Smooth muscle cell (in vitro differentiated cells): Measurements from ENCODE around the gene SH3GLB1. TPM values are rescaled to one million over a fixed set of nuclear protein-coding genes. Genes with fewer than 3 reads are reported as not detected.
A peak's percentile ranks its signal among the peaks of the same experiment; 100 is the strongest.

ENCODE experiments used
- DNase-seq: peaks from one replicate; lab custom pipeline; 2025; ENCODE audit not compliant: unreplicated experiment; lab: John Stamatoyannopoulos, UW
- H2AFZ ChIP-seq: fragments of 200-600 bp; sonication (generic); 2 replicates; pipeline ENCODE4 v1.6.0; 2016; ENCODE audit warnings: antibody characterized with exemption, low read depth, mild to moderate bottlenecking
- H3F3A ChIP-seq: fragments of 200-600 bp; sonication (generic); 2 replicates; pipeline ENCODE4 v1.6.0; 2017; ENCODE audit warnings: antibody characterized with exemption, low read depth
- H3K27ac ChIP-seq: fragments of 200-600 bp; sonication (generic); 2 replicates; pipeline ENCODE4 v1.5.1; 2016; ENCODE audit warnings: low read depth, mild to moderate bottlenecking
- H3K27me3 ChIP-seq: fragments of 200-600 bp; sonication (generic); 2 replicates; pipeline ENCODE4 v1.6.1; 2016; ENCODE audit warnings: low read depth, mild to moderate bottlenecking
- H3K36me3 ChIP-seq: fragments of 200-600 bp; sonication (generic); 2 replicates; pipeline ENCODE4 v1.5.1; 2016; ENCODE audit warnings: low read depth
- H3K4me1 ChIP-seq: fragments of 200-600 bp; sonication (generic); 2 replicates; pipeline ENCODE4 v1.5.1; 2016; ENCODE audit warnings: low read depth
- H3K4me2 ChIP-seq: fragments of 200-600 bp; sonication (generic); 2 replicates; pipeline ENCODE4 v1.6.0; 2016; ENCODE audit warnings: mild to moderate bottlenecking
- H3K4me3 ChIP-seq: fragments of 200-600 bp; sonication (generic); 2 replicates; pipeline ENCODE4 v1.5.1; 2016; ENCODE audit warnings: mild to moderate bottlenecking
- H3K79me2 ChIP-seq: fragments of 200-600 bp; sonication (generic); 2 replicates; pipeline ENCODE4 v1.6.0; 2016; ENCODE audit warnings: low read depth, mild to moderate bottlenecking
- H3K9ac ChIP-seq: fragments of 200-600 bp; sonication (generic); 2 replicates; pipeline ENCODE4 v1.6.0; 2016; ENCODE audit warnings: low read depth
- H3K9me3 ChIP-seq: fragments of 200-600 bp; sonication (generic); replicated peaks from 2 replicates; pipeline ENCODE4 v1.5.1; 2016; ENCODE audit warnings: low read depth
- H4K20me1 ChIP-seq: fragments of 200-600 bp; sonication (generic); 2 replicates; pipeline ENCODE4 v1.6.0; 2016; ENCODE audit warnings: low read depth
- WGBS: methylation state at CpG from one replicate; pipeline ENCODE4 v1.1.7; 2016; ENCODE audit warnings: low lambda C conversion rate; 5-methylcytosine and 5-hydroxymethylcytosine counted together
- polyA plus RNA-seq: library from polyadenylated mRNA; unstranded; fragments of >200 nt; fragmentation: Nextera tagmentation; extraction: Ambion mirVana; gene quantifications from 2 replicates; pipeline ENCODE4 v1.2.1, GENCODE V29; 2016
- total RNA-seq: library from RNA; depleted of rRNA; stranded (reverse); fragments of >200 nt; gene quantifications from 2 replicates; pipeline ENCODE4 v1.2.3, GENCODE V29; 2014
- TF ChIP-seq, protein P1 (sequence below): fragments of 200-600 bp; sonication (generic); IDR thresholded peaks from 2 replicates; pipeline ENCODE4 v1.5.1; 2017; ENCODE audit warnings: borderline replicate concordance, mild to moderate bottlenecking, antibody characterized with exemption; ENCODE audit not compliant: insufficient read depth, poor library complexity, severe bottlenecking

The SH3GLB1 gene
- total and polyA plus RNA-seq, 2 experiments from 2014 or later = 69.0 to 86.8 TPM

DNA sequence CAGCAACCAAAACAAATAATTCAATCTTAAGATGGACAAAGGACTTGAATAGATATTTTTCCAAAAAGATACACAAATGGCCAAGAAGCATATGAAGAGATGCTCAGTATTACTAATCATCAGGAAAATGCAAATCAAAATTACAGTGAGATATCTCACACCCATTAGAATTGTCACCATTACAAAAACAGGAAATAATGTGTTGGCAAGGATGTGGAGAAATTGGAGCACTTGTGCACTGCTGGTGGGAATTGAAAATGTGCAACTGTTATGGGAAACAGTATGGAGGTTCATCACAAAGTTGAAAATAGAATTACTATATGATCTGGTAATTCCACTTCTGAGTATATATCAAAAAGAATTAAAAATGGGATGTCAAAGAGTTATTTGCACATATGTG, 83.2 kb downstream of the SH3GLB1 start:
- Histone ChIP-seq H3K27ac (peak overlapping the region; percentile 81), H2AFZ (no peak overlapping the region), H3K9me3 (no peaks in the 10 kb centered on the region), H3K27me3 (no peaks in the 10 kb centered on the region), H3K36me3 (no peaks in the 10 kb centered on the region), H3F3A (peaks cover 13% of the 10 kb centered on the region), H3K79me2 (no peaks in the 10 kb centered on the region), H3K9ac (no peak overlapping the region), H4K20me1 (no peaks in the 10 kb centered on the region), H3K4me3 (no peak overlapping the region), H3K4me1 (peaks cover 9% of the 10 kb centered on the region), H3K4me2 (no peak overlapping the region)
- DNase-seq = no peak
- TF ChIP-seq, protein P1, sequence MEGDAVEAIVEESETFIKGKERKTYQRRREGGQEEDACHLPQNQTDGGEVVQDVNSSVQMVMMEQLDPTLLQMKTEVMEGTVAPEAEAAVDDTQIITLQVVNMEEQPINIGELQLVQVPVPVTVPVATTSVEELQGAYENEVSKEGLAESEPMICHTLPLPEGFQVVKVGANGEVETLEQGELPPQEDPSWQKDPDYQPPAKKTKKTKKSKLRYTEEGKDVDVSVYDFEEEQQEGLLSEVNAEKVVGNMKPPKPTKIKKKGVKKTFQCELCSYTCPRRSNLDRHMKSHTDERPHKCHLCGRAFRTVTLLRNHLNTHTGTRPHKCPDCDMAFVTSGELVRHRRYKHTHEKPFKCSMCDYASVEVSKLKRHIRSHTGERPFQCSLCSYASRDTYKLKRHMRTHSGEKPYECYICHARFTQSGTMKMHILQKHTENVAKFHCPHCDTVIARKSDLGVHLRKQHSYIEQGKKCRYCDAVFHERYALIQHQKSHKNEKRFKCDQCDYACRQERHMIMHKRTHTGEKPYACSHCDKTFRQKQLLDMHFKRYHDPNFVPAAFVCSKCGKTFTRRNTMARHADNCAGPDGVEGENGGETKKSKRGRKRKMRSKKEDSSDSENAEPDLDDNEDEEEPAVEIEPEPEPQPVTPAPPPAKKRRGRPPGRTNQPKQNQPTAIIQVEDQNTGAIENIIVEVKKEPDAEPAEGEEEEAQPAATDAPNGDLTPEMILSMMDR = no peak

GRCh38 chr1:86788300-86789206, 84.2 kb downstream of the SH3GLB1 start:
- H3K4me3 ChIP-seq = no peak overlapping the region
- peak overlapping the region; percentile 2 for H3K9ac ChIP-seq
- TF ChIP-seq, protein P1 = no peak
- WGBS = 27% methylated on average over 6 of the region's 6 CpGs
- no peaks in the 10 kb centered on the region for H4K20me1 ChIP-seq
- DNase-seq = no peak
- H2AFZ ChIP-seq = no peak overlapping the region
- H3F3A ChIP-seq = peaks cover 17% of the 10 kb centered on the region
- H3K9me3 ChIP-seq = no peaks in the 10 kb centered on the region
- no peaks in the 10 kb centered on the region for H3K36me3 ChIP-seq
- H3K79me2 ChIP-seq = no peaks in the 10 kb centered on the region
- H3K4me2 ChIP-seq = peak overlapping the region; percentile 66
- peaks cover 18% of the 10 kb centered on the region for H3K4me1 ChIP-seq
- H3K27ac ChIP-seq = peak overlapping the region; percentile 81
- no peaks in the 10 kb centered on the region for H3K27me3 ChIP-seq

- Histone ChIP-seq H3K27ac (no peak overlapping the region), H3K27me3 (no peaks in the 10 kb centered on the region), H3K79me2 (no peaks in the 10 kb centered on the region), H3K36me3 (no peaks in the 10 kb centered on the region), H3K4me1 (peaks cover 15% of the 10 kb centered on the region), H3K4me3 (no peak overlapping the region), H2AFZ (peak overlapping the region; percentile 3), H4K20me1 (no peaks in the 10 kb centered on the region), H3K4me2 (no peak overlapping the region), H3F3A (peaks cover 24% of the 10 kb centered on the region), H3K9me3 (no peaks in the 10 kb centered on the region), H3K9ac (no peak overlapping the region)
- TF ChIP-seq, protein P1 = no peak
- DNase-seq = no peak
These were observed 90.9 kb downstream of the SH3GLB1 start for GRCh38 chr1:86795316-86795715.

Other genes starting within 250 kb of the SH3GLB1 start
- not detected in 2 replicates for gene CLCA1, start 235.6 kb upstream of the SH3GLB1 start, total RNA-seq
- gene CLCA1, start 235.6 kb upstream of the SH3GLB1 start, polyA plus RNA-seq = not detected in 2 replicates
- not detected in 2 replicates for gene CLCA4, start 157.5 kb upstream of the SH3GLB1 start, total RNA-seq
- gene CLCA4, start 157.5 kb upstream of the SH3GLB1 start, polyA plus RNA-seq = not detected in 2 replicates
- gene SELENOF, start 209.6 kb downstream of the SH3GLB1 start, total RNA-seq = 252 and 289 TPM in 2 replicates
- gene SELENOF, start 209.6 kb downstream of the SH3GLB1 start, polyA plus RNA-seq = 183 and 185 TPM in 2 replicates
- 35.6 and 46.5 TPM in 2 replicates for gene HS2ST1, start 210.1 kb downstream of the SH3GLB1 start, total RNA-seq
- 14.6 TPM in 2 replicates for gene HS2ST1, start 210.1 kb downstream of the SH3GLB1 start, polyA plus RNA-seq